Vagina (tissue), 2 donors: ENCODE data around the gene ZMYND10.

ENCODE experiments used
- POLR2AphosphoS5 ChIP-seq, 2 donors: sonication (generic); formaldehyde crosslinking; IDR thresholded peaks; one replicate each; pipeline ENCODE4 v1.9.0; 2017; ENCODE audit warnings: antibody characterized with exemption in 2 of 2, mild to moderate bottlenecking in 2 of 2, low read depth in 1 of 2; ENCODE audit not compliant: insufficient read depth in 1 of 2
- TF ChIP-seq, protein P1 (sequence below), 3 experiments: fragments of 450-650 bp in 2 of 3; fragments of 200-600 bp in 1 of 3; sonication (generic) in 1 of 3; IDR thresholded peaks; one replicate each; pipeline ENCODE4 v1.5.1; 2017 to 2019; ENCODE audit warnings: antibody characterized with exemption in 3 of 3, mild to moderate bottlenecking in 2 of 3, moderate library complexity in 2 of 3

DNA sequence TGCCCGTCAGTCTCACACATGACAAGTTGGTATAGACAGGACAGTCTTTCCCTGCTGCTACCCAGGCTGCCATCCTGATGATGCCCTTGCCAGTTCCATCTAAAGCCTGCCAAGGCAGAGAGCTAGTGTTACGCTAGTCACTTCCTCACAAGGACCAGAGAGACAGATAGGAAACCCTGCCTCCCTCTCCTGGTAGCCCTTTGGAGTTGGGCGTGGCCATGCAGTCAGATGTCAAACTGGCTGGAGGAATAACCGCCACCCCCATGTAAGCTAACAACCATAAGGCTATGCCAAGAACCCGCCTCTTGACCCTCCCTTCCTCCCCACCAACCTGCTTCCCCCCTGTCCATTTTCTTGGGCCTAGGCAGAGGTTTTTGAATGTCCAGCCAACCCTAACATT is 11.0 kb upstream of the ZMYND10 start:
- TF ChIP-seq, protein P1, sequence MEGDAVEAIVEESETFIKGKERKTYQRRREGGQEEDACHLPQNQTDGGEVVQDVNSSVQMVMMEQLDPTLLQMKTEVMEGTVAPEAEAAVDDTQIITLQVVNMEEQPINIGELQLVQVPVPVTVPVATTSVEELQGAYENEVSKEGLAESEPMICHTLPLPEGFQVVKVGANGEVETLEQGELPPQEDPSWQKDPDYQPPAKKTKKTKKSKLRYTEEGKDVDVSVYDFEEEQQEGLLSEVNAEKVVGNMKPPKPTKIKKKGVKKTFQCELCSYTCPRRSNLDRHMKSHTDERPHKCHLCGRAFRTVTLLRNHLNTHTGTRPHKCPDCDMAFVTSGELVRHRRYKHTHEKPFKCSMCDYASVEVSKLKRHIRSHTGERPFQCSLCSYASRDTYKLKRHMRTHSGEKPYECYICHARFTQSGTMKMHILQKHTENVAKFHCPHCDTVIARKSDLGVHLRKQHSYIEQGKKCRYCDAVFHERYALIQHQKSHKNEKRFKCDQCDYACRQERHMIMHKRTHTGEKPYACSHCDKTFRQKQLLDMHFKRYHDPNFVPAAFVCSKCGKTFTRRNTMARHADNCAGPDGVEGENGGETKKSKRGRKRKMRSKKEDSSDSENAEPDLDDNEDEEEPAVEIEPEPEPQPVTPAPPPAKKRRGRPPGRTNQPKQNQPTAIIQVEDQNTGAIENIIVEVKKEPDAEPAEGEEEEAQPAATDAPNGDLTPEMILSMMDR (IDR thresholded peaks at IDR 0.05), result no peak
- TF ChIP-seq POLR2AphosphoS5 (IDR thresholded peaks at IDR 0.05; ENCODE audit: insufficient read depth in 1 of 2, low read depth in 1 of 2), result no peak
